ENCODE results near the gene RAB6B. TPM values are rescaled to one million over a fixed set of nuclear protein-coding genes. Genes with fewer than 3 reads are reported as not detected.

Gene RAB6B
- total and polyA plus RNA-seq, 2 of the 4 experiments (the other 2 are of a cell fraction): 0.18 to 1.2 TPM

DNA sequence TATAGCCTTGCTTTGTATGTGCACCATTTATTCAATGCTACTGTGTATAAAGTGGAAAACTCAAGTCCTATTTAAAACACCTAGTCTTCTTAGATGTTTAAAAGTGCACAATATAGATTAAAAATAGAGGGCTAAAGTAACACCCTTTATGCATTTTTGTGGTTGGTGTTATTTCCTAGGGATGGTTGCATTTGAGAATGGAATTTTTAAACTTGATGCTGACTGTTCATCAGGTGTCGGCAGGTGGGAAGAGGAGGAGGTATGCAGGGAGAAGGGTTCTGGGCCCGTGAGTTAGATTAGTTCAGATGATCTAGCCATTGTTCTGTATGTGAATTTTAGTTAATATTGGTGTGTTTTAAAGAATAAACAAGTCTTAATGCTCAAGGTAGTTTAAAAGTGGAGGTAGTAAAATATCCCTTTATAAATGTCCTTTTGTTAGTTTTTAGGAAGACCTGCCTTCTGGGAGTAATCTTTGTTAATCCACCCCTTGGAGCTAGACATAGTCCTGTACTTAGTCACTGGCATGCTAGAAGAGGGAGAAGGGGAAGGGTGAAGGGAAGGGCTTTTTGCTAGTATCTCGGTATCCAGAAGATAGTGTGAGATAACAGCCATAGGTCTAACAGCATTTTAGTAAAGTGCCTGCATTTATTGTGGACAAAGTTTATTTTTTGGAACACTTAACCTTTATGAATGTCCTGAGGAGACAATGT is 98.1 kb downstream of the RAB6B start:
- no peak overlapping the region for H3K4me2 ChIP-seq (ENCODE audit: low read depth, low read length)
- no TSS peak for BruUV-seq (replicated peaks)
- H3K79me1 ChIP-seq (ENCODE audit: low read depth in 1 of 2, low read length in 2 of 2): no peaks in the 10 kb centered on the region
- H3K4ac ChIP-seq (ENCODE audit: low read depth, low read length): no peak overlapping the region
- no peak overlapping the region for H3K56ac ChIP-seq (ENCODE audit: extremely low read depth, insufficient read depth, low read length)
- H4K20me1 ChIP-seq (ENCODE audit: insufficient read depth, low read length): no peaks in the 10 kb centered on the region
- H3K9me1 ChIP-seq (ENCODE audit: insufficient read depth, low read length): no peaks in the 10 kb centered on the region
- no peaks in the 10 kb centered on the region for H3K36me3 ChIP-seq (ENCODE audit: control insufficient read depth, insufficient read depth, low read length)
- no peak overlapping the region for H2BK15ac ChIP-seq (ENCODE audit: low read depth, low read length)
- H3K4me1 ChIP-seq (ENCODE audit: control insufficient read depth, insufficient read depth, low read length): no peaks in the 10 kb centered on the region
- no peak overlapping the region for H2AK9ac ChIP-seq (replicated peaks; ENCODE audit: low read depth, low read length, poor library complexity)
- WGBS, 2 experiments (ENCODE audit: extremely low coverage in 2 of 2, insufficient read length in 1 of 2): 100% methylated on average over 1 of the region's 3 CpGs; no CpG with 5 or more reads in 1 of the 2 experiments
- CTCF ChIA-PET: interaction anchor here (0.6 kb wide), 1 partner anchor 337 kb away, joined by 3 read pairs; no protein-coding TSS in a partner anchor
- ATAC-seq (ENCODE audit: low read depth) (no peak; the same call in 1 of the 2 replicates), DNase-seq (peak; percentile 4)
- no peak overlapping the region for H2AFZ ChIP-seq (replicated peaks; ENCODE audit: low read length, poor library complexity)
- peaks cover 2% of the 10 kb centered on the region; the same call in 1 of the 2 replicates for H3K27me3 ChIP-seq (ENCODE audit: control insufficient read depth, insufficient read depth, low read length)
- no peak overlapping the region for H3K4me3 ChIP-seq (ENCODE audit: insufficient read depth, low read depth, low read length)
- dilution Hi-C loops (cut with HindIII; ENCODE audit: low sequenced_read_pairs, unreplicated experiment): no loop called here
- no peak overlapping the region for H2BK20ac ChIP-seq (ENCODE audit: low read depth, low read length)
- no peak overlapping the region for H4K8ac ChIP-seq (ENCODE audit: low read depth in 2 of 2, low read length in 2 of 2)
- H2AK5ac ChIP-seq (ENCODE audit: low read depth, low read length): no peak overlapping the region
- no peak overlapping the region for H2BK5ac ChIP-seq (ENCODE audit: low read depth, low read length, poor library complexity, severe bottlenecking)
- in situ Hi-C loops (cut with MboI; ENCODE audit: low sequenced_read_pairs): no loop called here
- TF ChIP-seq RFX5 (IDR thresholded peaks at IDR 0.05; ENCODE audit: low read depth, low read length) (no peak), MAZ (IDR thresholded peaks at IDR 0.05; ENCODE audit: borderline replicate concordance, low read depth, low read length) (no peak), CEBPB (IDR thresholded peaks at IDR 0.05; ENCODE audit: low read depth, low read length) (no peak), MXI1 (IDR thresholded peaks at IDR 0.05; ENCODE audit: borderline replicate concordance, low read depth, low read length) (no peak), FOS (IDR thresholded peaks at IDR 0.05; ENCODE audit: low read depth, low read length) (no peak), MAFK (IDR thresholded peaks at IDR 0.05; ENCODE audit: low read depth, low read length) (no peak), CHD1 (IDR thresholded peaks at IDR 0.05; ENCODE audit: low read depth, low read length) (no peak), BHLHE40 (IDR thresholded peaks at IDR 0.05; ENCODE audit: low read depth, low read length) (no peak), SMC3 (IDR thresholded peaks at IDR 0.05; ENCODE audit: low read depth, low read length) (no peak), POLR2A (IDR thresholded peaks at IDR 0.05; ENCODE audit: low read depth, low read length) (no peak), RAD21 (IDR thresholded peaks at IDR 0.05; ENCODE audit: low read length) (no peak), RCOR1 (IDR thresholded peaks at IDR 0.05; ENCODE audit: insufficient replicate concordance, low read length) (no peak)
- TF ChIP-seq, protein P1, sequence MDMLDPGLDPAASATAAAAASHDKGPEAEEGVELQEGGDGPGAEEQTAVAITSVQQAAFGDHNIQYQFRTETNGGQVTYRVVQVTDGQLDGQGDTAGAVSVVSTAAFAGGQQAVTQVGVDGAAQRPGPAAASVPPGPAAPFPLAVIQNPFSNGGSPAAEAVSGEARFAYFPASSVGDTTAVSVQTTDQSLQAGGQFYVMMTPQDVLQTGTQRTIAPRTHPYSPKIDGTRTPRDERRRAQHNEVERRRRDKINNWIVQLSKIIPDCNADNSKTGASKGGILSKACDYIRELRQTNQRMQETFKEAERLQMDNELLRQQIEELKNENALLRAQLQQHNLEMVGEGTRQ (IDR thresholded peaks at IDR 0.05; ENCODE audit: low read depth, low read length): no peak
- TF ChIP-seq, protein P2, sequence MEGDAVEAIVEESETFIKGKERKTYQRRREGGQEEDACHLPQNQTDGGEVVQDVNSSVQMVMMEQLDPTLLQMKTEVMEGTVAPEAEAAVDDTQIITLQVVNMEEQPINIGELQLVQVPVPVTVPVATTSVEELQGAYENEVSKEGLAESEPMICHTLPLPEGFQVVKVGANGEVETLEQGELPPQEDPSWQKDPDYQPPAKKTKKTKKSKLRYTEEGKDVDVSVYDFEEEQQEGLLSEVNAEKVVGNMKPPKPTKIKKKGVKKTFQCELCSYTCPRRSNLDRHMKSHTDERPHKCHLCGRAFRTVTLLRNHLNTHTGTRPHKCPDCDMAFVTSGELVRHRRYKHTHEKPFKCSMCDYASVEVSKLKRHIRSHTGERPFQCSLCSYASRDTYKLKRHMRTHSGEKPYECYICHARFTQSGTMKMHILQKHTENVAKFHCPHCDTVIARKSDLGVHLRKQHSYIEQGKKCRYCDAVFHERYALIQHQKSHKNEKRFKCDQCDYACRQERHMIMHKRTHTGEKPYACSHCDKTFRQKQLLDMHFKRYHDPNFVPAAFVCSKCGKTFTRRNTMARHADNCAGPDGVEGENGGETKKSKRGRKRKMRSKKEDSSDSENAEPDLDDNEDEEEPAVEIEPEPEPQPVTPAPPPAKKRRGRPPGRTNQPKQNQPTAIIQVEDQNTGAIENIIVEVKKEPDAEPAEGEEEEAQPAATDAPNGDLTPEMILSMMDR (conservative IDR thresholded peaks at IDR 0.05; ENCODE audit: low read depth, low read length): no peak
- TF ChIP-seq, protein P3, sequence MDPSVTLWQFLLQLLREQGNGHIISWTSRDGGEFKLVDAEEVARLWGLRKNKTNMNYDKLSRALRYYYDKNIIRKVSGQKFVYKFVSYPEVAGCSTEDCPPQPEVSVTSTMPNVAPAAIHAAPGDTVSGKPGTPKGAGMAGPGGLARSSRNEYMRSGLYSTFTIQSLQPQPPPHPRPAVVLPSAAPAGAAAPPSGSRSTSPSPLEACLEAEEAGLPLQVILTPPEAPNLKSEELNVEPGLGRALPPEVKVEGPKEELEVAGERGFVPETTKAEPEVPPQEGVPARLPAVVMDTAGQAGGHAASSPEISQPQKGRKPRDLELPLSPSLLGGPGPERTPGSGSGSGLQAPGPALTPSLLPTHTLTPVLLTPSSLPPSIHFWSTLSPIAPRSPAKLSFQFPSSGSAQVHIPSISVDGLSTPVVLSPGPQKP (IDR thresholded peaks at IDR 0.05; ENCODE audit: borderline replicate concordance, low read depth, low read length): no peak
- POLR2A ChIA-PET (ENCODE audit: unreplicated experiment): no interaction called here
- intact Hi-C loops (cut with micrococcal nuclease): no loop called here
- H3K14ac ChIP-seq (replicated peaks; ENCODE audit: low read depth, low read length): no peak overlapping the region
- no peak overlapping the region for H4K91ac ChIP-seq (ENCODE audit: insufficient read depth, low read depth, low read length)
- H3K18ac ChIP-seq (ENCODE audit: low read depth, low read length): no peak overlapping the region
- H2BK120ac ChIP-seq (ENCODE audit: low read depth, low read length): no peak overlapping the region
- no peak overlapping the region for H3K9ac ChIP-seq (ENCODE audit: low read depth, low read length)
- no peak overlapping the region for H3K27ac ChIP-seq (ENCODE audit: insufficient read depth, low read length)
- no peak overlapping the region for H3K23ac ChIP-seq (ENCODE audit: low read depth, low read length)
- no peaks in the 10 kb centered on the region for H3K9me3 ChIP-seq (ENCODE audit: control insufficient read depth, insufficient read depth, low read length)
- H4K5ac ChIP-seq (ENCODE audit: low read depth, low read length): no peak overlapping the region
